Common myeloid progenitor, CD34-positive (primary cell): ENCODE results near the gene MAPK1.

ENCODE experiments used
- CTCF ChIA-PET: fragments of 350-600 bp; sonication (Branson Sonifier 250); formaldehyde crosslinking; loops from one replicate; lab custom pipeline; 2021; ENCODE audit warnings: antibody characterized with exemption; lab: Charles Lee
- POLR2A ChIA-PET: fragments of 350-600 bp; sonication (Branson Sonifier 250); formaldehyde crosslinking; loops from one replicate; lab custom pipeline; 2021; ENCODE audit warnings: antibody characterized with exemption; lab: Charles Lee
- DNase-seq, 3 donors: peaks; one replicate each; pipeline versions ENCODE4 v3.0.0 to v3.0.0-alpha.2; 2013
- H3K27ac ChIP-seq, 2 experiments: 1 replicate in 1 of 2; 2 replicates in 1 of 2; pipeline ENCODE4 v1.7.0; 2013; ENCODE audit warnings: inconsistent platforms in 2 of 2, low read length in 2 of 2, mild to moderate bottlenecking in 2 of 2, low read depth in 1 of 2, moderate library complexity in 1 of 2; ENCODE audit not compliant: severe bottlenecking in 2 of 2, insufficient read depth in 1 of 2, poor library complexity in 1 of 2
- H3K27me3 ChIP-seq, 5 experiments: replicated peaks in 2 of 5; 1 replicate in 3 of 5; 2 replicates in 2 of 5; pipeline versions ENCODE4 v1.6.1 to v1.7.0; 2013; ENCODE audit warnings: low read length in 4 of 5, mild to moderate bottlenecking in 2 of 5, moderate library complexity in 2 of 5, inconsistent platforms in 1 of 5; ENCODE audit not compliant: insufficient read depth in 5 of 5, control insufficient read depth in 4 of 5
- H3K36me3 ChIP-seq, 4 experiments: 1 replicate in 2 of 4; 2 replicates in 2 of 4; pipeline versions ENCODE4 v1.6.1 to v1.7.0; 2013; ENCODE audit warnings: low read length in 3 of 4, control low read depth in 1 of 4, mild to moderate bottlenecking in 1 of 4; ENCODE audit not compliant: control insufficient read depth in 4 of 4, insufficient read depth in 4 of 4
- H3K4me1 ChIP-seq, 4 experiments: 1 replicate in 3 of 4; 2 replicates in 1 of 4; pipeline versions ENCODE4 v1.6.1 to v1.7.1; 2013; ENCODE audit warnings: low read length in 3 of 4, mild to moderate bottlenecking in 3 of 4, control low read depth in 1 of 4, inconsistent platforms in 1 of 4, moderate library complexity in 1 of 4; ENCODE audit not compliant: control insufficient read depth in 4 of 4, insufficient read depth in 4 of 4; ENCODE audit errors: control extremely low read depth in 1 of 4
- H3K4me3 ChIP-seq, 7 experiments: 1 replicate in 4 of 7; 2 replicates in 3 of 7; pipeline versions ENCODE4 v1.5.1 to v1.7.0; 2013; ENCODE audit warnings: mild to moderate bottlenecking in 7 of 7, low read length in 6 of 7, moderate library complexity in 6 of 7, inconsistent platforms in 2 of 7, low read depth in 2 of 7, control low read depth in 1 of 7; ENCODE audit not compliant: insufficient read depth in 4 of 7, control insufficient read depth in 1 of 7; ENCODE audit errors: extremely low read depth in 1 of 7
- H3K9me3 ChIP-seq, 5 experiments: 1 replicate in 4 of 5; 2 replicates in 1 of 5; pipeline versions ENCODE4 v1.6.1 to v1.7.1; 2013; ENCODE audit warnings: low read length in 4 of 5, mild to moderate bottlenecking in 2 of 5, inconsistent platforms in 1 of 5, low read depth in 1 of 5, moderate library complexity in 1 of 5; ENCODE audit not compliant: control insufficient read depth in 4 of 5, insufficient read depth in 2 of 5; ENCODE audit errors: control extremely low read depth in 1 of 5
- WGBS: methylation state at CpG from one replicate; pipeline ENCODE4 v1.1.5; 2013; ENCODE audit not compliant: insufficient coverage; 5-methylcytosine and 5-hydroxymethylcytosine counted together

MAPK1 gene

GRCh38 chr22:21779444-21779843, 88.0 kb downstream of the MAPK1 start:
- Histone ChIP-seq H3K36me3 (peaks cover 3 to 37% (median 26%) of the 10 kb centered on the region in 4 experiments), H3K27ac (no peak overlapping the region), H3K4me1 (no peaks in the 10 kb centered on the region), H3K27me3 (no peaks in the 10 kb centered on the region), H3K9me3 (no peaks in the 10 kb centered on the region), H3K4me3 (no peak overlapping the region)
- no peak for DNase-seq
- ChIA-PET POLR2A (no interaction called here), CTCF (interaction anchor here (0.9 to 1.2 kb wide), 3 partner anchors 8 to 158 kb away, joined by 4 read pairs; no protein-coding TSS in a partner anchor)
- WGBS, result 100% methylated on average over 2 of the region's 2 CpGs

GRCh38 chr22:21778705-21779363, 88.6 kb downstream of the MAPK1 start:
- Histone ChIP-seq H3K9me3 (no peaks in the 10 kb centered on the region), H3K27me3 (no peaks in the 10 kb centered on the region), H3K4me3 (no peak overlapping the region), H3K36me3 (peaks cover 6 to 37% (median 26%) of the 10 kb centered on the region in 4 experiments), H3K4me1 (no peaks in the 10 kb centered on the region), H3K27ac (no peak overlapping the region)
- DNase-seq, result no peak
- 100% methylated on average over 2 of the region's 4 CpGs for WGBS
- ChIA-PET POLR2A (no interaction called here), CTCF (interaction anchor here (1.2 kb wide), 2 partner anchors 10 to 194 kb away, joined by 3 to 4 read pairs; no protein-coding TSS in a partner anchor)

- Histone ChIP-seq H3K4me3 (no peak overlapping the region), H3K4me1 (peaks cover 0 to 2% (median 0%) of the 10 kb centered on the region in 4 experiments), H3K27me3 (no peaks in the 10 kb centered on the region), H3K27ac (no peak overlapping the region), H3K9me3 (no peaks in the 10 kb centered on the region), H3K36me3 (peaks cover 24 to 54% (median 45%) of the 10 kb centered on the region in 4 experiments)
- CTCF ChIA-PET, result interaction anchor here (1.1 to 2.0 kb wide), 7 partner anchors 9 to 201 kb away, joined by 3 to 7 read pairs (median 3); no protein-coding TSS in a partner anchor
- WGBS, result 98% methylated on average over 4 of the region's 4 CpGs
- POLR2A ChIA-PET, result no interaction called here
- no peak for DNase-seq
Observed at GRCh38 chr22:21771631-21771976, 95.8 kb downstream of the MAPK1 start.

- POLR2A ChIA-PET, result no interaction called here
- Histone ChIP-seq H3K9me3 (no peaks in the 10 kb centered on the region), H3K27ac (no peak overlapping the region), H3K27me3 (no peaks in the 10 kb centered on the region), H3K4me1 (peaks cover 0 to 2% (median 0%) of the 10 kb centered on the region in 4 experiments), H3K36me3 (peaks cover 31 to 82% (median 72%) of the 10 kb centered on the region in 4 experiments), H3K4me3 (no peak overlapping the region)
- WGBS, result no CpG with 5 or more reads among the region's 1 CpG
- DNase-seq, result no peak
- CTCF ChIA-PET, result interaction anchor here (2.0 kb wide), 1 partner anchor 12 kb away, joined by 6 read pairs; no protein-coding TSS in a partner anchor
Observed at GRCh38 chr22:21768435-21768834, 99.0 kb downstream of the MAPK1 start.

- ChIA-PET CTCF (no interaction called here), POLR2A (interaction anchor here (0.6 kb wide), 1 partner anchor 116 kb away, joined by 3 read pairs; no protein-coding TSS in a partner anchor)
Observed at GRCh38 chr22:21766691-21767462, 100.6 kb downstream of the MAPK1 start.

GRCh38 chr22:21765909-21766529, 101.4 kb downstream of the MAPK1 start:
- WGBS, result 99% methylated on average over 11 of the region's 11 CpGs
- Histone ChIP-seq H3K27me3 (no peaks in the 10 kb centered on the region), H3K9me3 (no peaks in the 10 kb centered on the region), H3K4me3 (no peak overlapping the region), H3K36me3 (peaks cover 29 to 84% (median 67%) of the 10 kb centered on the region in 4 experiments), H3K4me1 (no peaks in the 10 kb centered on the region), H3K27ac (no peak overlapping the region)
- DNase-seq, result no peak
- CTCF ChIA-PET, result no interaction called here
- POLR2A ChIA-PET, result interaction anchor here (0.6 kb wide), 1 partner anchor 116 kb away, joined by 3 read pairs; no protein-coding TSS in a partner anchor

More at GRCh38 chr22:21766691-21767462, 100.6 kb downstream of the MAPK1 start:
- Histone ChIP-seq H3K27ac (no peak overlapping the region), H3K9me3 (no peaks in the 10 kb centered on the region), H3K4me3 (no peak overlapping the region), H3K4me1 (no peaks in the 10 kb centered on the region), H3K36me3 (peaks cover 29 to 86% (median 71%) of the 10 kb centered on the region in 4 experiments), H3K27me3 (no peaks in the 10 kb centered on the region)
- DNase-seq, result no peak
- WGBS, result 95% methylated on average over 15 of the region's 15 CpGs
